ENCODE data around the gene DGKB.

DNA sequence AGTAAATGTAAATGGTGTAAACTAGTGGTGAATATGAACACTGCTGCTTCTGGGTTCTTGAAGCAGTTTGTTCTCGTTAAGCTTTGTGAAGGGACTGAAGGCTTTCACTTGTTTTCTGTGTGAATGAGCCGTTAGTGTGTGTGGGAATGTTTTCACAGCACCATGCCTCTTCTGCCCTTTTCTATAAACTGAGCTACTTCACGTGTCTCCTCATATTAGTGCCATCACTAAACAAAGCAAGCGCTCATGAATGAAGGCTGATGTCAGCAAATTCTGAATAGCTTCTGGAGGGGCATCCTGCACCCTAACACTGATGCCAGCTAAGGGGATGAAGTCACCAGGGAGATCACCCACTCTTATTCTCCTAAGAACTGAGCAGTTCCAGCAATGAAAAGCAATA lies 707.5 kb downstream of the DGKB start:
- TF ChIP-seq, protein P1, sequence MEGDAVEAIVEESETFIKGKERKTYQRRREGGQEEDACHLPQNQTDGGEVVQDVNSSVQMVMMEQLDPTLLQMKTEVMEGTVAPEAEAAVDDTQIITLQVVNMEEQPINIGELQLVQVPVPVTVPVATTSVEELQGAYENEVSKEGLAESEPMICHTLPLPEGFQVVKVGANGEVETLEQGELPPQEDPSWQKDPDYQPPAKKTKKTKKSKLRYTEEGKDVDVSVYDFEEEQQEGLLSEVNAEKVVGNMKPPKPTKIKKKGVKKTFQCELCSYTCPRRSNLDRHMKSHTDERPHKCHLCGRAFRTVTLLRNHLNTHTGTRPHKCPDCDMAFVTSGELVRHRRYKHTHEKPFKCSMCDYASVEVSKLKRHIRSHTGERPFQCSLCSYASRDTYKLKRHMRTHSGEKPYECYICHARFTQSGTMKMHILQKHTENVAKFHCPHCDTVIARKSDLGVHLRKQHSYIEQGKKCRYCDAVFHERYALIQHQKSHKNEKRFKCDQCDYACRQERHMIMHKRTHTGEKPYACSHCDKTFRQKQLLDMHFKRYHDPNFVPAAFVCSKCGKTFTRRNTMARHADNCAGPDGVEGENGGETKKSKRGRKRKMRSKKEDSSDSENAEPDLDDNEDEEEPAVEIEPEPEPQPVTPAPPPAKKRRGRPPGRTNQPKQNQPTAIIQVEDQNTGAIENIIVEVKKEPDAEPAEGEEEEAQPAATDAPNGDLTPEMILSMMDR (IDR thresholded peaks at IDR 0.05 in 4 of 5, conservative IDR thresholded peaks at IDR 0.05 in 1 of 5): no peak
- TF ChIP-seq POLR2A (IDR thresholded peaks at IDR 0.05): no peak
